OCI-M2 (cell line): ENCODE data around the gene MDN1.
"Not testable (repeated sequence)": the region's sequence is repeated elsewhere in the genome, so short reads cannot be mapped to it uniquely, and the experiment has no call there.

ENCODE experiments used
- DNase-seq: peaks from one replicate; lab custom pipeline; 2025; ENCODE audit not compliant: unreplicated experiment; lab: John Stamatoyannopoulos, UW

Gene MDN1

GRCh38 chr6:89769572-89769971 lies 50.0 kb downstream of the MDN1 start:
- no peak for DNase-seq

DNA sequence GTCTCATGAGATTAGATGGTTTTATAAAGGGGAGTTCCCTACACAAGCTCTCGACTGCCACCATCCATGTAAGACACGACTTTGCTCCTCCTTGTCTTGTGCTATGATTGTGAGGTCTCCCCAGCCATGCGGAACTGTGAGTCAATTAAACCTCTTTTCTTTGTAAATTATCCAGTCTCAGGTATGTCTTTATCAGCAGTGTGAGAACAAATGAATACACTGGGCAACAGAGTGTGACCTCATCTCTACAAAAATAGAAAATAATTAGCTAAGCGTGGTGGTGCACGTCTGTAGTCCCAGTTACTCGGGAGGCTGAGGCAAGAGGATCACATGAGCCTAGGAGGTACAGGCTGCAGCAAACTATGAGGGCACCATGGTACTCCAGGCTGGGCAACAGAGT lies 51.3 kb downstream of the MDN1 start:
- no peak for DNase-seq

- DNase-seq, result no peak
These were observed 56.0 kb downstream of the MDN1 start for GRCh38 chr6:89763550-89763949.

DNA sequence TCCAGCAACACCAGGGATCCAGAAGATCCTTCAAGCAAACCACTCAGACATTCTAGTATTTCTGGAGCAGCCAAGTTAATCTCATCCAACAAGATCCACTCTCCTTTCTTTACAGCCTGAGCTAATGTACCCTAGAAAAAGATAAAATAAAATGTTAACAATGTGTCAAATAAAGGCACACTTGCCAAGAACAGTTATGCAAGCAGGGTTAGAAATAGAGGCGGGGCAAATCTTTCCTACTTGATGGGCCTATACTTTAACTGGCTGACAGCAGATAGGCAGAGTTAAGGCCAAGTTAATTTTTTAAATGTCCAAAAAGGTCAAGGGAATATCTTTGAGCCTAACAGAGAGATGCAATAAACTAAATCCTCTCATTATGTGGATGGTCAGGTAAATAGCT lies 60.8 kb downstream of the MDN1 start:
- no peak for DNase-seq

GRCh38 chr6:89750338-89750737 lies 69.3 kb downstream of the MDN1 start:
- no peak for DNase-seq

DNA sequence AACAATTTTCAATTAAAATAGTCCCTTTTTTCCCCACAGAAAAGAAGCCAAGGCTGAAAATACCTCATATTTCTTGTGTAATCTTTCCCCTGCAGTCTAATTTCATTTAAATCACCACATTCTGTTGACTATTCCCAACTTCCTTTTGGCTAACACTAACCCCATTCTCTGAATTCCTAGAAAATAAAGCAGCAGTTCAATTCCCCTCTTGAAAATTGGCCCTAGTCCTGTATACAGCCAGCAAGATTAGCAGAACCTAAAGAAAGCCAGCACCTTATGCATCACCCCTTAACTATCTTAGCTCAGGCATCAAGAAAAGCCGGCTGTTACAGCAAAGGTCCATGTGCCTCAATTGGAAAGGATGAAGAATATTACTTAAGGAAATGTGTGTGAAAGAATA lies 69.7 kb downstream of the MDN1 start:
- DNase-seq, result no peak

GRCh38 chr6:89745716-89746115 lies 73.9 kb downstream of the MDN1 start:
- no peak for DNase-seq

GRCh38 chr6:89745096-89745495 lies 74.5 kb downstream of the MDN1 start:
- no peak for DNase-seq

- DNase-seq, result no peak
These were observed 82.7 kb downstream of the MDN1 start for GRCh38 chr6:89736893-89737292.

DNA sequence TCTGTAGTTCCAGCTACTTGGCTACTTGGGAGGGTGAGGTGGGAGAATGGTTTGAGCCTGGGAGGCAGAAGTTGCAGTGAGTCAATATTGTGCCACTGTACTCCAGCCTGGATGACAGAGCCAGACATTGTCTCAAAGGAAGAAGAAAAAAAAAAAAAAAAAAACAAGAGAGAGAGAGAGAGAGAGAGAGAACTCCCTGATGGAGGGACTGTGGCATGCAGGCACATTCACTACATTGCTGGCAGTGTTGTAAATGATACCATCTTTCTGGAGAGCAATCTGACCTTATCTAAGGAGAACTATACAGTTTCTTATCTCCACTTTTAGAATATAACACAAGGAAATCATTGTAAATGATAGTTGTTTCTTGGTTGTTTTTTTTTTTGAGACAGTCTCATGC lies 85.1 kb downstream of the MDN1 start:
- no peak for DNase-seq

DNA sequence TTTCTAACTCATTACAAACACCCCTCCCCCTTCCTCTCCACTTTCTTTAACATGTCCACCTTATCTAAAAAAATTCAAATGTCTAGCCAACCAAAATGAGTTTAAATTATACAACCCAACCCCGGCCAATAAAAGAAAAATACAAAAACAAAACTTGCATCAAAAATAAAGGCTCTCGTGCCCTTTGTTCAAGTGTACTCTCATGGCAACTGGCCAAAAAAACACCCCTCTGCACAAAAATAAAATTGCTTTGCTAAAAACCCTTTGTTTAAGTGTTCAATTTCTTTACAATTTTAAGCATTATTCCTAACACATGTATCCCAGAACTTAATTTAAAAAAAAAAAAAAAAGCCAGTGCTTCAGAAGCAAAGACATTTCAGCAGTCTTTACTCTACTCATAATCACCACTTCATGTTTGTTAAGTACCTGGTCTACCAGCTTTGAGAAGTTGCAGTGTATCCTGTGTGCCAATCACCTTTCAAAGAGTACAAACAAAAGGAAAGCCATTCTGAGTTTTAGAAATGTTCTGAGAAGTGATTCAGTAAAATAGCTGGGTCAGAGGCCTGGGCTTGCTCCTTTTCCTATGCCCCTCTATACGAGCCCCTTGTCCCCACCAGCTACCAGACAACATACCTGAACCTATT lies 87.5 kb downstream of the MDN1 start:
- no peak for DNase-seq

DNA sequence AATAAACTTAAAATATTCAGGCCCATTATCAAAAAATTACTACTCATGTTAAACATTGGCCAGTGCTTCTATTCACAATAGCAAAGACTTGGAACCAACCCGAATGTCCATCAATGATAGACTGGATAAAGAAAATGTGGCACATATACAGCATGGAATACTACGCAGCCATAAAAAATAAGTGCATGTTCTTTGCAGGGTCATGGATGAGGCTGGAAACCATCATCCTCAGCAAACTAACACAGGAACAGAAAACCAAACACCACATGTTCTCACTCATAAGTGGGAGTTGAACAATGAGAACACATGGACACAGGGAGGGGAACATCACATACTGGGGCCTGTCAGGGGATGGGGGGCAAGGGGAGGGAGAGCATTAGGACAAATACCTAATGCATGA lies 88.3 kb downstream of the MDN1 start:
- not testable (repeated sequence) for DNase-seq

GRCh38 chr6:89729818-89730217 lies 89.8 kb downstream of the MDN1 start:
- no peak for DNase-seq

DNA sequence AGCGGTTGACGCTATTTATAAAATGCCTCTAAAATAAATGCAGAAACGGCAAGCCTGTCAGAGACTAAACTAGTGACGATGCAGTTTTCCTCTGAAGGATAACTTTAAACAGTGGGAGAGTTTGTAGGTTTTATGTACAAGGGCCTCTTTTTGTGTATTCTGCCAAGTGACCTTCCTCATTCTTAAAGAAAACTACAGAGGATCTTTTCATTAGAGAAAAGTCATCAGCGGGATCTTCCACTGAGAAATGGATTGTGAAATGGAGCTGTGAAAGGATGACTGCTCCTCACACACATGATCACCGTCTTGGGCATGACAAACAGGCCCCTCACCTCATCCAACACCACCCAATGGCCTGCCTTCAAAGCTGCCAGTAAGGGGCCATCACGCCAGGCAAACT lies 92.1 kb downstream of the MDN1 start:
- DNase-seq, result no peak

DNA sequence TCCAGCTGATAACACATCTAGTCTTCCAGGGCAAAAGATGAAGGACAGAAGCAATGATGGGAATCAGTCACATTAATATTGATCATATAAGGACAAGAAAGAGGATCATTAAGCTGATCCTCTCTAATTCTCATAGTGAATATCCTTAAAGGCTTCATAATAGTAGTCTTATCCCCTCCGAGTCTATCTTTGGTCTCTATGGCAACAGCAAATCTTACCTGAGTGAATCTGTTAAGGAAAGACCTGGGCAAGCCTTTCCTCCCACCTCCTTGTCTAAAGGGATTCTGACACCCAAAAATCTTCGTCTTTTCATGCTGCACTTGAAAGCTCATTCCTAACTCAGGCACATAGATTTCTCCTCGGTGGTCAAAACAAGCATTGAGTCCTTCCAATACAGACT lies 94.6 kb downstream of the MDN1 start:
- DNase-seq, result no peak

GRCh38 chr6:89723046-89723445 lies 96.5 kb downstream of the MDN1 start:
- DNase-seq, result no peak

DNA sequence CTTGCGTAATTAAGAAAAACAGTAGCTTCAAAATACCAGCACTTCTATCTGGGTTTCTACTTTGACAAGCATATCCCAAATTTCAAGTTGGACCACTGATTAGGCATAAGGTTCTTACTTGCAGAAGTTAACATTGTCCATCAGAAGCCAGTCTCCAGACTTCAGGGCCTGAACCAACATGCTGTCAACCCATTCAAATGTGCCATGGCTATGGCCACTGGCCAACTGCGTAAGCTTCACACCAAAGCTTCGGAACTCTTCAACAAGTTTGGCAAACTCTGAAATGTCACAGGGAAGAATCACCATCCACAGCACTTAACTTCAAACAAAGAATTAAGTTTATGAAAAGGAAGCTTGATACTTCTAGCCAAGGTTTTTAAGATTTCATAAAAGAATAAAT lies 103.1 kb downstream of the MDN1 start:
- no peak for DNase-seq

- no peak for DNase-seq
These were observed 107.8 kb downstream of the MDN1 start for GRCh38 chr6:89711801-89712200.

- DNase-seq, result no peak
These were observed 111.3 kb downstream of the MDN1 start for GRCh38 chr6:89708316-89708715.

DNA sequence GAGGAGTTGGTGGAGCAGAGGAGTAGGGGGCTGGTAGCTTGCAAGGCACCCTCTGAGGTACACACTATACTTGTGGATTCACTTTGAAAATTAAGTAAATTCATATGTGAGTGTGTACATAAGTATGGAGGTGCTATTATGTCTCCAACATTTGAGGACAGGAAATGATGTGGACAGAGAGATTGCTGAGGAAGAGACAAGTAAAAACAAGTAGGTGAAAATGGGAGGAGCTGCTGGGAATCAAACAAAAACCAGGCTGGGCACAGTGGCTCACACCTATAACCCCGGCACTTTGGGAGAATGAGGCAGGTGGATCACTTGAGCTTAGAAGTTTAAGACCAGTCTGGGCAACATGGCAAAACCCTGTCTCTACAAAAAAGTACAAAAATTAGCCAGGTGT lies 111.8 kb downstream of the MDN1 start:
- no peak for DNase-seq

DNA sequence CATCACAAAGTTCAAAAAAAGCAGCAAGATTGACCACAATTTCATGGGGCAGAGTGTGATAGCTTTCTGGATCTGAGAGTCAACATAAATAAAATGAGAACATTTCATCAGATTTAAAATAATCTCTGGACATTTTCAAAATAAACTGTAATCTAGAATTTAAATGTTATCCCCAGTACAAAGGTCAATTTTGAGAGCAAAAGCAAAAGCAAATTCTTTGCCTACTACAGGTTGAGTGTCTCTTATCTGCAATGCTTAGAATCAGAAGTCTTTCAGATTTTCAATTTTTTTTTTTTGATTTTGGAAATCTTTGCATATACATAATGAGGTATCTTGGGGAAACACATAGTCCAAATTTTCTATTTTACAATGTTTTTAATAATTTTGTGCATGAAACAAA lies 113.5 kb downstream of the MDN1 start:
- DNase-seq, result no peak

- DNase-seq, result no peak
These were observed 116.3 kb downstream of the MDN1 start for GRCh38 chr6:89703292-89703691.

- DNase-seq, result no peak
These were observed 117.2 kb downstream of the MDN1 start for GRCh38 chr6:89702349-89702748.

DNA sequence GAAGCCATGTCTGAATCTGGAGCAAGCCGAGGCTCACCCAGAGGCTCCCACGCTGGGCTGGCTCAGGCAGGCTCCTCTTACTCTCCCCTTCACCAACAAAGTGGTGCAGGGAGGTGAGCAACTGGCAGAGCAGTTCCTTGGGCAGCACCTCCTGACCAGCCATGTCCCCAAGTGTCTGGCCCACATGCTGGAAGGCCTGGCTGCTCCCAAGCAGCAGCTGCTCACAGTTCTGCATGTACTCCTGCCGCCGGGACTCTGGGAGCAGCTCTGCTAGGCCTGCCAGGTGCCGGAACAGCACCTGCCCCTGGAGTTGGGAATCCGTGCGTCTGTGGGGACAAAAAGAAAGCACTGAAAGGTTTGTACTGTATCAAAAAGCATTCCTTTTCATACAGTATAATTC lies 123.9 kb downstream of the MDN1 start:
- no peak for DNase-seq
